Vagina (tissue), 2 donors: ENCODE results near the gene SYNJ1.

Experiments
- CTCF ChIP-seq, 3 experiments: fragments of 450-650 bp in 2 of 3; fragments of 200-600 bp in 1 of 3; sonication (generic) in 1 of 3; IDR thresholded peaks; one replicate each; pipeline ENCODE4 v1.5.1; 2017 to 2019; ENCODE audit warnings: antibody characterized with exemption in 3 of 3, mild to moderate bottlenecking in 2 of 3, moderate library complexity in 2 of 3
- POLR2A ChIP-seq, 2 donors: fragments of 450-650 bp; IDR thresholded peaks; one replicate each; pipeline ENCODE4 v1.6.1; 2017; ENCODE audit warnings: antibody characterized with exemption in 2 of 2, mild to moderate bottlenecking in 2 of 2, moderate library complexity in 2 of 2

DNA sequence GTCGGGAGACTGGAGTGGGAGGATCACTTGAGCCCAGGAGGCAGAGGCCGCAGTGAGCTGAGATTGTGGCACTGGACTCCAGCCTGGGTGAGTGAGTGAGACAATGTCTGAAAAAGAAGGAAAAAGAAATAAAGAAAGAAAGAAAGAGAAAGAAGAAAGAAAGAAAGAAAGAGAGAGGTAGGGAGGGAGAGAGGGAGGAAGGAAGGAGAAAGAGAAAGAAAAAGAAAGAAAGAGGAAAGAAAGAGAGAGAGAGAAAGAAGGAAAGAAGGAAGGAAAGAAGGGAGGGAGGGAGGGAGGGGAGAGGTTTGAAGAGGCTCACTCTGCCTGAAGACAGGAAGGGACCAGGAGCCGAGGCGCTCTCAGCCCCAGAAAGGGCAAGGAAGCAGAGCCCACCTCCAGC, 137.7 kb downstream of the SYNJ1 start:
- no peak for TF ChIP-seq CTCF (IDR thresholded peaks at IDR 0.05)
- no peak for TF ChIP-seq POLR2A (IDR thresholded peaks at IDR 0.05)
